ENCODE measurements around the gene CEL.

DNA sequence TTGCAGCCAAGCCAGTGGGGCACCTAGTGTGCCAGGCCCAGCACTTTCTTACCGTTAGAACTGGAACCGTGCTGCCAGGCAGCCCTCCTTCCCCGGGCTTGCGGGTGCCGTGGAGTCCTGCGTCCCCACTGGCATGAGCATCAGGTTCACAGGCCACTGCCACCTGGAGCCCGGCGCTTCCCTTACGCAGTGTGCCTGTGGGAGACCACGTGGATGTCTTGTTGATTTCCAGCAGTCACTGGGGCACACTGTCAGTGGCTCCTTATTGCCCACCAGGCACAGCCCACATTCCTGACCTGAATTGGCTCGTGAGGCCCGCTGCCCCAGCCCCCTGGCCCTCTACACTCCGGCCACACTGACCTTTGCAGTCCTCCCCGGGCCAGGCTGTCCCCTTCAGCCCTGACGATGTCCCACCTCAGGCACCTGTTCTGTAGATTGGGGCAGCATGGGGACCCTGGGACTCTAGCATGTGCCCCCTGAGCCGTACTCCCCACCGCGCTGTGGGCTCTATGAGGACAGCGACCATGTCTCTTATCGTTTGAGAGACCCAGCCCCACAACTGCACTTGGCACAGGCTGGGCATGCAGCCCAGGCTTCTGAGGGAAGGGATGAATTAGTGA is 10.4 kb upstream of the CEL start:
- no peak for TF ChIP-seq CTCF (conservative IDR thresholded peaks at IDR 0.05 in 1 of 2, IDR thresholded peaks at IDR 0.05 in 1 of 2; ENCODE audit: low read depth in 1 of 2, low read length in 2 of 2)
- no peak for TF ChIP-seq EZH2 (IDR thresholded peaks at IDR 0.05; ENCODE audit: low read length, missing control alignments)

All from fibroblast of lung (primary cell).